HG03521 (cell line): ENCODE data around the gene CTU1.

Source experiments
- ATAC-seq: cut with Tn5 transposase; IDR thresholded peaks from one replicate; pipeline ENCODE4 v1.9.1; 2021; ENCODE audit warnings: mild to moderate bottlenecking, moderate library complexity; ENCODE audit not compliant: unreplicated experiment

CTU1 gene

DNA sequence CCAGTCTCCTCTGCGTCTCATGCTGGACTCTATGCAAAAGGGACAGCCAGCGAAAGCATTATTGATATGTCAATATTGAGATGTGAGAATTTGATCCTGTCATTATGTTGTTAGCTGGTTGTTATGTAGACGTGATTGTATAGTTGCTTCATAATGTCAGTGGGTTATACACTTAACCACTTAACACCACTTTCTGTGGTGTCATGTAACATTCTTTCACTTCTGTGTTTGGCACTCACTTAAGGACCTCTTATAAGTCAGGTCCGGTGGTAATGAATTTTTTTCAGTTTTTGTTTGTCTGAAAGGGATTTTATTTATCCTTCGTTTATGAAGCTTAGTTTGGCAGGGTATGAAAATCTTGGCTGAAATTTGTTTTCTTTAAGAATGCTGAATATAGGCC is 26.8 kb upstream of the CTU1 start:
- no peak for ATAC-seq

- ATAC-seq = no peak
These were observed 23.8 kb upstream of the CTU1 start for GRCh38 chr19:51131780-51132680.

DNA sequence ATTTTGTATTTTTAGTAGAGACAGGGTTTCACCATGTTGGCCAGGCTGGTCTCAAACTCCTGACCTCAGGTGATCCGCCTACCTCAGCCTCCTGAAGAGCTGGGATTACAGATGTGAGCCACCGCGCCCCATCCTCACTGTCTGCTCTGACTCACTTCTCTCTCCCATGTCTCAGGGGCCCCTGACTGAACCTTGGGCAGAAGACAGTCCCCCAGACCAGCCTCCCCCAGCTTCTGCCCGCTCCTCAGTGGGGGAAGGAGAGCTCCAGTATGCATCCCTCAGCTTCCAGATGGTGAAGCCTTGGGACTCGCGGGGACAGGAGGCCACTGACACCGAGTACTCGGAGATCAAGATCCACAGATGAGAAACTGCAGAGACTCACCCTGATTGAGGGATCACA is 21.5 kb upstream of the CTU1 start:
- ATAC-seq = no peak

- no peak for ATAC-seq
These were observed 20.0 kb upstream of the CTU1 start for GRCh38 chr19:51128227-51128626.

GRCh38 chr19:51127755-51128154 is 19.5 kb upstream of the CTU1 start:
- no peak for ATAC-seq

GRCh38 chr19:51127032-51127431 is 18.8 kb upstream of the CTU1 start:
- no peak for ATAC-seq

DNA sequence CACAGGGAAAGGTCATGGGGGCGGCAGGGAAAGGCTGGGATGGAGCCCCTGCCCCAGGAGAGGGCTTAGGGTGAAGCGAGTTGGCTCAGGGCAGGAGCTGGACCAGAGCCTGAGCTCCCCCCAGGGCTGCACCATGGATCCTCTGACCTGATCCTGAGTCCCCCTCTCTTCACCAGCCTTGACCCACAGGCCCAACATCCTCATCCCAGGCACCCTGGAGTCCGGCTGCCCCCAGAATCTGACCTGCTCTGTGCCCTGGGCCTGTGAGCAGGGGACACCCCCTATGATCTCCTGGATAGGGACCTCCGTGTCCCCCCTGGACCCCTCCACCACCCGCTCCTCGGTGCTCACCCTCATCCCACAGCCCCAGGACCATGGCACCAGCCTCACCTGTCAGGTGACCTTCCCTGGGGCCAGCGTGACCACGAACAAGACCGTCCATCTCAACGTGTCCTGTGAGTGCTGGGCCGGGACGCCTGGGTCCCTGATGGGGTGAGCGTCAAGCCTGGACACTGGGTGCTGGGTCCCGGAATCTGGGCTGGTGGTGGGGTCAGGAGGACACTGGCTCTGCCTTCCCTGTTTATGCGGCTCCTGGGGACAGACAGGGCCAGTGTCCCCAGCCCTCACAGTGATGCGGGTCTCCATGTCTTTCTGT is 17.3 kb upstream of the CTU1 start:
- ATAC-seq = no peak

- ATAC-seq = no peak
These were observed 16.5 kb upstream of the CTU1 start, which contains the start of gene SIGLEC9 for GRCh38 chr19:51124729-51125128. Gene SIGLEC9, plus strand, starts transcription at chr19:51124906. Its CDS starts 69 bp downstream, at chr19:51124975.

DNA sequence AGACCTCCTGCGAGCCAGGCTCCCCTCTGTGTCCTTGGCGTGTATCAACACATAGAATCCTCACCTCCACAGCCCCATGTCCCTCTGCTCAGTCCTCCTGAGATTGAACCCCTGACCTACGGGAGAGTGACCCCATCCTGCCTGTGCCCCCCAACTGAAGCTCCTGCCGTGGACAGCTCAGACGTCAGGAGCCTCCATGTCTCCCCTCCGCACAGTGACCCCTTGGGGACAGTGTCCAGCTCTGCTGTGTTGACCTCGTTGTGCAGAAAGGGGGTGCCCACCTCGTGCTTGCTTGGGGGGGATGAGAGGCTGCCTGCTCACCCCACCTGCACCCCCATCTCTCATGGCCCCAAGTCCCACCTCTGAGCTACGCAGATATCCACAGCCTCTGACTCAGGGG is 16.0 kb upstream of the CTU1 start:
- no peak for ATAC-seq

DNA sequence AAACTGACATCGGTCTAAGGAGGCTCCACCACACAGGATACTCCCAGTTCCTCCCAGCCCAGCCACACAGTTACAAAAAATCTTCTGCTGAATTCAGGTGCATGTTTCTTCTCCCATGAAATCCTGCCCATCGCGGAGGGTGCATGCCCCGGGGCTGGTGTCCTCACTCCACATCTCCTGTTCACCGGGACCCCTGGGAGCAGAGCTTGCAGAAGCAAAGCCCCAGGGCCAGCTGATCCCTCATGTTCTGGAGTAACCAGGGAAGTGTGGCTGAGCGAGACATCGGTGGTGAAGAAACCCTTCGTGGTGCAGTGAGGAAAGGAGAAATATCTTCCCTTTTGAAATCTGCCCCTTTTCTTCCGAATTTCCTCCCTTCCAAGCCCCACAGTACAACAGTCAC is 15.6 kb upstream of the CTU1 start:
- ATAC-seq = no peak

DNA sequence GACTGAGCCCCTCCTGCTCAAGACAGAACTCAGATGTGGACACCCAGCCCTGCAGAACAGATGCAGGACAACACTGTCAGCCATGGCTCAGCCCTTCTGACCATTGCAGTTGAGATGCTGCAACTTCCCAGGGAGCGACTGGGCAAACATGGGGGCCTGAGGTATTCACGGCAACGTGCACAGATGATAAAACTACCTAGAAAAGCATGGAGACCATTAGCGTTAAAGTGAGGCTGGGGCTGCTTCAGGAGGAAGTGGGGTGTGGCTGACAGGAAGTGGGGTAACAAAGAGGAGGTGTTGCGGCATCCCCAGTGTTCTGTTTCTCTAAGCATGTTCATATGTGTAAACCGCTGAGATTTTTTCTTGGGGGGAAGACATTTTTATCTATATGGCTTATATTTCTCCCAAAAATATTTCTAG is 15.2 kb upstream of the CTU1 start:
- no peak for ATAC-seq

- no peak for ATAC-seq
These were observed 14.1 kb upstream of the CTU1 start for GRCh38 chr19:51122112-51122981.

DNA sequence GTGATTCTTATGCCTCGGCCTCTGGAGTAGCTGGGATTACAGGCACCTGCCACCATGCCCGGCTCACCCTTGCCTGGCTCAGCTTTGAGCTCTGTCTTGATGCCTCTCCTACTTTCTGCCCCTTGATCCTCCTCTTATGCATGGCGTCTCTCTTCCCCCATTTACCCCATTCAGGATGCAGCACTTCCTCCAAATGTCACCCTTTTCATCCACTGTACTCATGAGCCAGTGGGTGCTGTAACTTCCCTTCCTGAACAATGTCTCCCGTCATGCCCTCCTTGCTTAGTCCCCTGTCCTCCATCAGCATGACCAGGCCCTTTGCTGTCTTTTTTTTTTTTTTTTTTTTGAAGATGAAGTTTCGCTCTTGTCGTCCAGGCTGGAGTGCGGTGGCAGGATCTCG is 13.0 kb upstream of the CTU1 start:
- ATAC-seq = no peak

GRCh38 chr19:51120160-51120559 is 12.0 kb upstream of the CTU1 start:
- no peak for ATAC-seq

DNA sequence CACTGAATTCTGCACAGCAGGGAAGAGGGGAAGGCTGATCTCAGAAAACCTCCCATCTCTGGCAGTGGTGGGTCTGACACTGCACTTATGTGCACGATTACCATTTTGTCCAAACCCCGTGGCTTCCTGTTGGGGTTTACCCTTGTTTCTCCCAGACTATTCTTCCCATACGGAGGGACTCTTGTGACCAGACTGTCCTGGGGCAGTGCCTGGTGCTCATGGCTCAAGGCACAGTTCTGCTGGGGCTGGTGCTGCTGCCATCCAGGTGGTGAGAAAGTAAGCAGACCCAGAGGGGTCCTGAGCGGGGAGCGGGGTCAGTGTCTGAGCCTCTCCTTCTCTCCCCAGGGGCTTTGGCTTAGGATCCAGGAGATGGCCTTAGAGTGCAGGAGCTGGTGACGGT is 11.4 kb upstream of the CTU1 start:
- no peak for ATAC-seq

GRCh38 chr19:51119101-51119500 is 10.9 kb upstream of the CTU1 start:
- no peak for ATAC-seq

- no peak for ATAC-seq
These were observed 8.6 kb upstream of the CTU1 start for GRCh38 chr19:51116736-51117286.

DNA sequence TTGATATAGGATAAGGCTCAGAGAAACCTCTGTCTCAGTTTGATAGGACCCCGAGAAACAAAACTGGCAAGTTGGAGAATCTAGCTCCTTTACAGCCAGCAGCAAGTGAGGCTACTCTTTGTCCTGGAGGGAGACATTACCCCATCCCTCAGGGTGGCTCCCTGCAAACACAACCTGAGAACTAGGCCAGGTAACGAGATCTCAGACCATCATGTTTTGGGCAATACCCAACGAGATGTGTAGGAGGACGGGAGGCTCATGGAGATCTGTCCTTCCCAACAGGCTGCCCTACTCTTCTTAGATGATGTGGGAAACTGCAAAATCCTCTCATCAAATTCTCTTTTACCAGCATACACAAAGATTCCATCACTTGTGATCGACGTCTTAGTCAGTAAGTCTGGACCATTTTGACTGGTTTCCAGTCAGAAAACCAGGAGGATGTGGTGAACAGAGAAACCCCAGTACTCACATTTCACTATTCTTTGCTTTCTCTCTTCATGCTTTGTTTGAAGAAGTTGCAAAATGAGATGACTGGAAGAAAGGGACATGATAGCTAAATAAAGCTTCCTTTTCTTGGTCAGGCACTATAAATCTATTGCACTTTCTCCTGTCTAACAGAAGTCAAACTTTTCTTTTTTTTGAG is 6.0 kb upstream of the CTU1 start:
- ATAC-seq = no peak

GRCh38 chr19:51111606-51112005 is 3.4 kb upstream of the CTU1 start:
- ATAC-seq = no peak

DNA sequence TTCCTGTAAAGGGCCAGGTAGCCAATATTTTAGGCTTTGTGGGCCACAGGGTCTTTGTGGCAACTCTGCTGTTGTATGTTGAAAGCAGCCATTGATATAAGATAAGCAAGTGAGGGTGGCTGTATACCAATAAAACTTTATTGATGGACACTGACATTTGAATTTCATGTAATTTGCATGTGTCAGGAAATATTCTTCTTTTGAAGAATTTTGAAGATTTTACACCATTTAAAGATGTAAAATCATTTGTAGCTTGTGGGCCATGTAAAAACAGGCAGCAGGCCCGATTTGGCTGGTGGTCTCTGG is 2.4 kb upstream of the CTU1 start:
- ATAC-seq = no peak

DNA sequence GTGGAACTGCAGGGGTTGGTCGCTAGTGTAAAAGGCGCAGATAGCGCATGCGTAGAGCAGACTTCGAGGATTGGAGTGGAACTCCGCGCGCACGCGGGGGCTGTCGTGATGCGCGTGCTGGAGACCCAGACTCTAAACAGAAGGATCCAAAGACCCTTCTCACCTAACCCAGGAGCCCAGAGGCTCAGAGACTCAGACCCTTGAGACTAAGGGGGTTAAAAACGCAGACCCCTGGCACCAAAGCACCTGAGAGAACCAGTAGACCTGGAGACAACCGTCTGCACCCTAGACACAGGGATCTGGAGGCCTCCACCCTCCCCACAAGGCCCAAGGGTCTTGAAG is 567 bp upstream of the CTU1 start:
- ATAC-seq = peak; percentile 23
